Measurements from ENCODE around the gene KIF23. TPM values are rescaled to one million over a fixed set of nuclear protein-coding genes. Genes with fewer than 3 reads are reported as not detected.

Gene KIF23
- total and polyA plus RNA-seq, 2 experiments from 2014 or later: 52.9 to 103 TPM

- TF ChIP-seq EZH2phosphoT487 (IDR thresholded peaks at IDR 0.05; ENCODE audit: unreplicated experiment) (no peak), ZNF462 (CRISPR knock-in tag; IDR thresholded peaks at IDR 0.05) (no peak), ETS1 (IDR thresholded peaks at IDR 0.05) (no peak)
Measured at GRCh38 chr15:69491038-69491505, 76.9 kb downstream of the KIF23 start (continued).

- Histone ChIP-seq H2AFZ (no peak overlapping the region), H3K4me3 (no peak overlapping the region), H3K9me2 (ENCODE audit: insufficient read depth) (no peaks in the 10 kb centered on the region), H3K4me1 (ENCODE audit: insufficient read depth) (no peaks in the 10 kb centered on the region), H3K27me3 (ENCODE audit: insufficient read depth) (no peaks in the 10 kb centered on the region), H3F3A (replicated peaks; ENCODE audit: low read depth) (no peaks in the 10 kb centered on the region), H3K36me3 (ENCODE audit: insufficient read depth) (no peaks in the 10 kb centered on the region), H3K27ac (ENCODE audit: low read depth) (no peak overlapping the region), H3K79me2 (replicated peaks; ENCODE audit: insufficient read depth) (no peaks in the 10 kb centered on the region), H3K4me2 (no peak overlapping the region), H4K20me1 (replicated peaks; ENCODE audit: insufficient read depth) (no peaks in the 10 kb centered on the region)
- Mint-ChIP-seq H3K36me3 (ENCODE audit: low read depth) (no peaks in the 10 kb centered on the region), H3K4me3 (no peak overlapping the region), H3K9me3 (peaks cover 5% of the 10 kb centered on the region), H3K4me1 (peaks cover 3% of the 10 kb centered on the region; the same call in 2 of the 3 replicates), H3K27me3 (ENCODE audit: insufficient read depth, low read depth, poor library complexity) (peaks cover 4% of the 10 kb centered on the region), H3K27ac (no peak overlapping the region)
- no peak for DNase-seq (ENCODE audit: low spot score)
- TF ChIP-seq POLR2AphosphoS5 (IDR thresholded peaks at IDR 0.05; ENCODE audit: low read depth) (no peak), ETS1 (IDR thresholded peaks at IDR 0.05) (no peak), ZNF462 (CRISPR knock-in tag; IDR thresholded peaks at IDR 0.05) (no peak), STAT1 (IDR thresholded peaks at IDR 0.05; ENCODE audit: unreplicated experiment) (no peak), CREB1 (CRISPR knock-in tag; IDR thresholded peaks at IDR 0.05; ENCODE audit: low read depth) (no peak)
- no peak for ATAC-seq
Measured at GRCh38 chr15:69493406-69493805, 79.3 kb downstream of the KIF23 start.

Data from GM23338 (cell line).